HG03025 (cell line): ENCODE measurements around the gene TSPEAR.
"Not testable (repeated sequence)": the region's sequence is repeated elsewhere in the genome, so short reads cannot be mapped to it uniquely, and the experiment has no call there.

ENCODE experiments used
- ATAC-seq: cut with Tn5 transposase; IDR thresholded peaks from one replicate; pipeline ENCODE4 v1.9.1; 2021; ENCODE audit warnings: mild to moderate bottlenecking, moderate library complexity; ENCODE audit not compliant: unreplicated experiment, low FRiP score

The TSPEAR gene

DNA sequence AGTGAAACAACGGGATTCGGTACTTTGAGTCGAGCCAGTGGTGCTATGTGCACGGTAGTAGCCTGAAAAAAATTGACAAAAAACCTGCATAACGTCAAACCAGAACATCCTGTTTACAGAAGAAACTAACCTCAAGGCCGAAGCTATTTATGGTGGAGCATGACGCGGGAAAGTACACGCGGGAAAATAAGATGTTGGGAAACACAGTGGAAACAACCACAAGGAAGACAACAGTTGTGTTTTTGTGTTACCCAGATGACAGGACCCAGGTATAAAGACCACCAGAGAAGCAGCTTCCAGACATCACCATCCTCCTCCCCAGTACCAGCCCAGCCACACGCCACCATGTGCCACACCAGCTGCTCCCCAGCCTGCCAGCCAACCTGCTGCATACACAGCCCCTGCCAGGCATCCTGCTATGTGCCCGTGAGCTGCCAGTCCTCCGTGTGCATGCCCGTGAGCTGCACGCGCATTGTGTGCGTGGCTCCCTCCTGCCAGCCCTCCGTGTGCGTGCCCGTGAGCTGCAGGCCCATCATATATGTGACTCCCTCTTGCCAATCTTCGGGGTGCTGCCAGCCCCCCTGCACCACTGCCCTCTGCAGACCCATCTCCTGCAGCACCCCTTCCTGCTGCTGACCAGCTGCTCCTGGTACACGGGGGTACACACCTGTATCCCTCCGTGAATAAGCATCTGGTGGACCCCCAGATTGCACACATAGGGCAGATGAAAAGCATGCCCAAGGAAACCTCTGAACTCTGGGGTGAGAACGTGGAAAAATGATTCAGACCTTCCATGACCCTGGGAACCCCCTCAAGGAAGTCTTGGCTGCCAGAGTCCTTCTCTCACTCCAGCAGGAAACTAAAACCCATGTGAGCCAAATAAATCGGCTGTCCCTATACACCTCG lies 53.5 kb downstream of the TSPEAR start, which contains the start of gene KRTAP12-3:
Gene KRTAP12-3 (plus strand): TSS at position 298 of the 906 bp plus-strand sequence. CDS start 48 bp downstream, at position 346.
- ATAC-seq = no peak

DNA sequence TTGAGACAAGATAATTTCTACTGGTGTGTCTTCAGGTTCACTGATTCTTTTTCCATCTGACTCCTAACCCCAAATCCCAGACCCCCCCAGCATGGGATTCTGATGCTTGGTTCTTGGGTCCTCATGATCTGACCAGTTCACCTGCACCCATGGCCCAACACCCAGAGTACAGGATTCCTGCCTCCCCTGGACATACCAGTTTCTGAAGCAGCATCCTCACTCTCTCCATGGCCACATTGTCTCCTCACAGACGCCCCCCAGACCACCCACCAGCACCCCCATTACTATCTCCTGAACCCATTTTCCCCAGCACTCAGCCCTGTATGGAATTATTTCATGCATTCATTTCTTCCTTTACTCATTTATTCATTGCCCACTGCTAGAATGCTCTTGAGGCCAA lies 54.5 kb downstream of the TSPEAR start:
- ATAC-seq = no peak

DNA sequence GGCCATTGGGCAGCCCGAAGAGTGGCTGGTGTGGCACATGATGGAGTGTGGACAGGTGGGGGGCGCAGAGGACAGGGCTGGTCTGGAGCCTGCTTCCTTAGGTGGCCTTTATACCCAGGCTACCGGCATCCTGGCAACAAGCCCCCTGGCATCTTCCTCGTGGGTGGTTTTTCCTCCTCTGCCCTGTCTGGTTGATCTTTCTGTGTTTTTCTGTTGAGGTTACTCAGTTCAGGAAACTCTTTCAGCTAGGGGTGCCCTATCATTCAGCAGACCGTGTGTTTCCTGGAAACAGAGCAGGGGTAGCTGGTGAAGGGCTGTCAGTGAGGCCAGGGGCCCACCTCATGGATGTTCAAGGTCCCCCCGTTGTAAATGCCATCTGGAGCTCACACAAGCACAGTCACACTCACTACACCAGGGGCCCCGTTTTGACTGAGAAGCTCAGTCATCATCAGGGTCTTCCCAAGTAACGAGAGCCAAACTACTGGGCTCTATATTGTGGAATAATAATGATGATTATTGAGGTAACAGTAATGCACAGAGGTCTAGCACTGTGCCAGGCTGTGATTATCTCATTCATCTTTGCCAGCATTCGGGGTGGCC lies 56.7 kb downstream of the TSPEAR start, which contains the start of gene KRTAP12-4:
Gene KRTAP12-4 (minus strand): TSS at position 84 of the 600 bp plus-strand sequence. CDS start 45 bp downstream, at position 39.
- ATAC-seq = no peak

DNA sequence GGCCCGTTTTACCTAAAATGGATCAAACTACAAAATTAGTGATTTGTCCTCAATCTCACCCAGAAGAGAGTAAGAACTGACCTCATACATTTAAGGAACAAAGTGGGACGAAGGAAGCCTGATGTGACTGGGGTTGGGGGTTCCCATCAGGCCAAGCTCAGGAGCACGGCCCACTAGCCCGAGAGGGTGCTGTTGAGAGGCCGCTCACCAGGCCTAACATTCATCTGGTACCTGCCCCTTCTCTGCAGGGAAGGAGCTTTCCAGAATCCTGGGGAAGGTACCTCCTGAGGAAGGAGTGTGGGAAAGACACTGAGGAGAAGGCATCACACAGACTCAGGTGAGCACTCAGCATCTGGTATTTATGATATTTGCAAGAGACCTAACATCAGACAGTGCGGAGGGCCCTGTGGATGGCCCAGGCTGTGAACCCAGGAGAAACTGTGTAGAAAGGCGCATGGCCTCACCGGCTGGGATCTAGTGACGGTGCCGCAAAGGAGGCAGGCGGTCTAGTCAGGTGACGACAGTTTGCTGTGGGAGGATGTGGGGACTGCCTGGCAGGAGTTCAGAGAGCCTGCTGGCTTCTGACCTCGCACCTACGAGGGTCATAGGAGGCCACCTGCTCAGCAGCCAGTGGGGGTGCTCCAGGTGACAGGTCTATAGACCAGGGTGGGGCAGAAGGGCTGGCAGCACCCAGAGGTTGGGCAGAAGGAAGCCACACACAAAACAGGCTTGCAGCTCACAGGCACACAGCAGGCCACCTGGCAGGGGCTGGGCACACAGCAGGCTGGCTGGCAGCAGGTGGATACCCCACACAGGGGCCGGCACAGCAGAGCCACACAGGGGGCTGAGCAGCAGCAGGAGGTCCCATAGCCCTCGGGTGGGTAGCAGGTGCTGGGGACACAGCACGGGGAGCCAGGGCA lies 57.5 kb downstream of the TSPEAR start:
- ATAC-seq = no peak

GRCh38 chr21:44653123-44653522 lies 58.2 kb downstream of the TSPEAR start:
- ATAC-seq = no peak

GRCh38 chr21:44650973-44651675 lies 60.2 kb downstream of the TSPEAR start:
- no peak for ATAC-seq

DNA sequence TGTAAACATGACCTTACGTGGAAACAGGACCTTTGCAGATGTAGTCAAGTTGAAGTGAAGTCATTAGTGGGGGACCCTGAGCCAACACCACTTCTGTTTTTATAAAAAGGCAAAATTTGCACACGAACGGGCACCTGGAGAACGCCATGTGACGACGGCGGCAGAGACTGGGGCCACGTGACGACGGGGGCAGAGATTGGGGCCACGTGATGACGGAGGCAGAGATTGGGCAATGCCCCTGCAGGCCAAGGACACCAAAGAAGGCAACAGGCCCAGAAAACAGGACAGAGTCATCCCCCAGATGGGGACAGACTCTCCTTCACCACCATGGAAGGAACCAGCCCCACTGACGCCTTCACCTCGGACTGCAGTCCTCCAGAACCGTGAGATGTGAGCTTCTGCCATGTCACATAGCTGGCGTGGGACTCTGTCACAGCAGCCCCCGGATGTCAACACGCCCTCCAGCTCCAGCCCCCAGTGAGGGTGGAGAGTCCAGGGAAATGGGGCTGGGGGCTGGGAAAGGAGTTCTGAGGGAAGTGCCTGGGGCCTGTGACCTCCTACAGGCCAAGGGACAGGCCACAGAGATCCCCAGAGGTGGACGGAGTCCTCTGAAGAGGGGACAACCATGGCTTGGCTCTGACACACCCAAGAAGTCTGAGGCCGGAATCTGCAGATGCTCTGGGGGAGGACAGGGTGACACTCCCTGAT lies 61.0 kb downstream of the TSPEAR start:
- ATAC-seq = no peak

- no peak for ATAC-seq
Observed at GRCh38 chr21:44649521-44650100, 61.8 kb downstream of the TSPEAR start.

DNA sequence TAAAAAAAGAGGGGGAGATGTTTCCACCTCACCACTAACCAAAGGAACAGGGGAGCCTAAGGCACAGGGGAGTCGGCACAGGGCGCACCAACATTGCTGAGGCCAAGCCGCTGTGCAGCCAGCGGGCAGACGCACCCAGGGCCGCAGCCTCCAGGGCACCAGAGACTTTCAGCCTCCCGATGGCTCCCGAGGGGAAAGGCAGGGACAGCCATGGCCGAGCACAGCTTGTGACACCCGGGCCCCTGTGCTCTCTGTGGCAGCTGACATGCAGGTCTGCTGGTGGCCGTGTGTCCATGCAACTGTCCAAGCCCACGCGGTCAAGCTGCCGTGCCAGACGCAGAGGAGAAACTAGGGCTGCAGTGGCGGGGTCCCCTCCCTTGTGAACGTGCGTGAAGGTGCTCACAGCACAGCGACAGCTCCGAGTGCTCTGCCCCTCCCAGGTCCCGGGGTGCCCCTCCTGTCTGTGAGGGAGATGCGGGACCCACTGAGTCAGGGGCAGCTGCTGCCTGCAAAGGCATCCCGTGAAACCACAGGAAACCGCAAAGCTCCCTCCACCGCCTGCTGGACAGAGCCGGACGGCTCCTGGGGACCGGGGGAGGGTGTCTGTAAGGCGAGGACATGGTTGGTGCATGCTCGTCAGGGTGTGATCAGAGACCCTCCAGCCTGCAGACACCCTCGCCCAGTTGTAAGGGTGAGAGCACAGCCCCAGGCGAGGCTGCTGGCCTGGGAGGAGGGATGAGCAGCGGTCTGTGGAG lies 62.6 kb downstream of the TSPEAR start:
- no peak for ATAC-seq

DNA sequence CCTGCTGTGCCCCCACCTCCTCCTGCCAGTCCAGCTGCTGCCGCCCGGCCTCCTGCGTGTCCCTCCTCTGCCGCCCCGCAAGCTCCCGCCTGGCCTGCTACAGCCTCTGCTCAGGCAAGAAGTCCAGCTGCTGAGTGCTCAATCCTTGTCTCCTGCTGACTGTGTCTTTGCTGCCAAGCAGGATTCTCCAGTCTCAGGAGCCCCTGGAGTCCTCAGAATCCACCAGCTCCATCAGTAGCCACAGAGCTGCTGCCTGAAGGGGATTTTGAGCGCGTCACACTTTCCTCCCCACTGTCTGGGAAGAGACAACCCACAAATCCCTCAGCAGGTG lies 64.2 kb downstream of the TSPEAR start:
- no peak for ATAC-seq

GRCh38 chr21:44646366-44647221 lies 64.8 kb downstream of the TSPEAR start, which contains the start of gene KRTAP10-11:
Gene KRTAP10-11 (plus strand): TSS chr21:44646414. CDS start chr21:44646459, 45 bp downstream.
- ATAC-seq = not testable (repeated sequence)

- no peak for ATAC-seq
Observed at GRCh38 chr21:44644878-44645277, 66.5 kb downstream of the TSPEAR start.

DNA sequence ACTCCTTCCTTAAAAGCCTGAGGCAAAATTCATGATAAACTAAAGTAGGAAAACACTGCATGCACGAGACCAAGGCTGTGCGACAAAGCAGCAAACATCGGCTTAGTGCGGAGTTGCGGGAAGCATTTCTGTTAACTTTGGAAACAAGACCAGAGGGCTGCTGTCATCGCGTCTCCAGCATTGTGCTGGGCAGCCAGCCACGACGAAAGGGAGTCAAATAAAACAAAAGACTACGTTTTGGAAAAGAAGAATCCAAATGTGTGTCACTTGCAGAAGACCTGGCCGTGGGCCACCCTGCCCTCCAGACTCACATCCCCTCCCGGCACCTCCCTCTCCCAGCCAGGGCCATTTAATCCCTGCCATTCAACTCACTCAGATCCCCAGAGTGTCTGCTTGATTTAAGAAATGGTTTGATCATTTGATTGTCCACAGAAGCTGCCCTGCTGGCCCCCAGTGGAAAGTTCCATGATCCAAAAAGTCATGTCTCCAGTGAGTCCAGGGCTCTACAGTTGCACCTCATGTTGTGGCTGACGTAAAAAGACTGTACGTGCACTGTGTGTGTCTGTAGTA lies 67.5 kb downstream of the TSPEAR start:
- ATAC-seq = no peak

GRCh38 chr21:44640761-44641160 lies 70.6 kb downstream of the TSPEAR start:
- no peak for ATAC-seq

- no peak for ATAC-seq
Observed at GRCh38 chr21:44639331-44639655, 72.1 kb downstream of the TSPEAR start.

DNA sequence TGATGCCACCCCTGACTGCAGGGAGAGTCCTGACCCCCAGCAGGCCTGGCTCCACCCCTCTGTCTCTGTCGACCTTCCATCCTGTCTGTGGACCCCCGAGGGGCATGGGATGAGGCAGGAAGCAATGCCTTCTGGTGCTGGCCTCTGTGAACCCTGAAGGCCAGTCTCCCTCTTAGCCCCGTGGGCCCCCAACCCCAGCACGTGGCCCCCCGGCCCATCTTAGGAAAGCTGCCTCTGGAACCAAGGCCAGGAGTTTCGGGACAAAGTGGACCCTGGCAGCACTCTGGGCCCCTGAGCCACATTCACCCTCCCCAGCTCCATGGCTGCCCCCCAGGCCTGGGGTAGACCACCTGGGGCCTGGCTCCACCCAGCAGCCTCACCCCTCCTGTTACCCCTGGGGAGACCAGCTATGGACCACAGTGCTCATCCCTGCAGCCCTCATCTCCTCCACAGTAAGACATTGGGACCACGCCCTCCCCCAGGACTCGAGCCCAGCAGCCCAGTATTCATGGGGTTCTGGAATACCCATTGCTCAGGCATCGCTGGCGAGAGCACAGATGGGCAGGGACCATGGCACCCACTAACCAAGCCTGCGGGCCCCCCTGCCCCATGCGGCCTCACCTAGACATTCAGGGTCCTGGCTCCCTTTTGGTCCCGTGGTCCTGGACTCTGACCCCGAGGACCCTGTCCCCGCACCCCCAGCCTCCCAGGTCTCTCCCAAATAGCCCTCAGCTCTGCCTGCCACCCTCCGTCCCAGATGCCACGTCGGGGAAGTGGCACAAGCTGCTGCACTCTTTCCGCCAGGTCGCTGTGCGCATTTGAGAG lies 72.7 kb downstream of the TSPEAR start:
- ATAC-seq = not testable (repeated sequence)
